Fibroblast of lung (primary cell): Measurements from ENCODE around the gene ZNF584. TPM values are rescaled to one million over a fixed set of nuclear protein-coding genes. Genes with fewer than 3 reads are reported as not detected.

Experiments used
- DNase-seq, 2 donors: peaks; one replicate each; pipeline versions ENCODE4 v3.0.0 to v3.0.0-alpha.2; 2010; ENCODE audit warnings: low read depth in 2 of 2
- H2AFZ ChIP-seq: 2 replicates; pipeline ENCODE4 v1.5.1; 2012; ENCODE audit warnings: low read length, control low read depth, inconsistent platforms
- H3K27ac ChIP-seq: 2 replicates; pipeline ENCODE4 v1.5.1; 2011; ENCODE audit warnings: low read length, control low read depth; ENCODE audit not compliant: insufficient read depth
- H3K27me3 ChIP-seq: 2 replicates; pipeline ENCODE4 v1.5.1; 2011; ENCODE audit warnings: mild to moderate bottlenecking, low read length; ENCODE audit not compliant: control insufficient read depth, insufficient read depth
- H3K36me3 ChIP-seq: 2 replicates; pipeline ENCODE4 v1.5.1; 2011; ENCODE audit warnings: low read length; ENCODE audit not compliant: control insufficient read depth, insufficient read depth
- H3K4me1 ChIP-seq: 2 replicates; pipeline ENCODE4 v1.5.1; 2011; ENCODE audit warnings: low read length; ENCODE audit not compliant: control insufficient read depth, insufficient read depth; ENCODE audit errors: extremely low read depth
- H3K4me2 ChIP-seq: 2 replicates; pipeline ENCODE4 v1.5.1; 2011; ENCODE audit warnings: low read length, control low read depth; ENCODE audit not compliant: insufficient read depth; ENCODE audit errors: extremely low read depth
- H3K4me3 ChIP-seq, 4 experiments: fragments of 200-600 bp in 1 of 4; sonication (generic) in 1 of 4; replicated peaks in 1 of 4; 2 replicates each; pipeline ENCODE4 v1.5.1; 2011 to 2016; ENCODE audit warnings: low read length in 4 of 4, low read depth in 3 of 4, mild to moderate bottlenecking in 3 of 4, control low read depth in 2 of 4, inconsistent platforms in 1 of 4, mixed read lengths in 1 of 4; ENCODE audit not compliant: insufficient read depth in 1 of 4; ENCODE audit errors: control extremely low read depth in 1 of 4
- H3K79me2 ChIP-seq: 2 replicates; pipeline ENCODE4 v1.5.1; 2012; ENCODE audit warnings: mild to moderate bottlenecking, low read length, inconsistent platforms; ENCODE audit not compliant: control insufficient read depth, insufficient read depth
- H3K9ac ChIP-seq: 2 replicates; pipeline ENCODE4 v1.5.1; 2011; ENCODE audit warnings: mild to moderate bottlenecking, low read length, control low read depth; ENCODE audit not compliant: insufficient read depth
- H3K9me3 ChIP-seq: 2 replicates; pipeline ENCODE4 v1.5.1; 2012; ENCODE audit warnings: low read depth, low read length; ENCODE audit not compliant: control insufficient read depth, insufficient read depth
- H4K20me1 ChIP-seq: 2 replicates; pipeline ENCODE4 v1.5.1; 2011; ENCODE audit warnings: low read length; ENCODE audit not compliant: control insufficient read depth, insufficient read depth; ENCODE audit errors: extremely low read depth
- EZH2 ChIP-seq: IDR thresholded peaks from 2 replicates; pipeline ENCODE4 v1.5.1; 2012; ENCODE audit warnings: low read length, control low read depth, mild to moderate bottlenecking; ENCODE audit errors: missing control alignments
- polyA plus RNA-seq, 2 donors: library from polyadenylated mRNA; depleted of rRNA in 1 of 2; stranded (reverse) in 1 of 2; unstranded in 1 of 2; fragments of >200 nt; gene quantifications; 2 replicates each; pipeline ENCODE4 v1.2.1, GENCODE V29; 2011 to 2012; ENCODE audit warnings: missing spikeins in 1 of 2
- total RNA-seq: library from RNA; depleted of rRNA; stranded (reverse); fragments of >200 nt; gene quantifications from 2 replicates; pipeline ENCODE4 v1.2.1, GENCODE V29; 2014
- TF ChIP-seq, protein P1 (sequence below), 2 donors: IDR thresholded peaks in 1 of 2; conservative IDR thresholded peaks in 1 of 2; 1 replicate in 1 of 2; 2 replicates in 1 of 2; pipeline ENCODE4 v1.5.1; 2011 to 2012; ENCODE audit warnings: low read length in 2 of 2, control low read depth in 1 of 2, inconsistent platforms in 1 of 2, low read depth in 1 of 2, mild to moderate bottlenecking in 1 of 2

ZNF584 gene
- total and polyA plus RNA-seq, 2 donors (not counting 1 experiment from before 2014, with no cell fraction given): 11.7 to 18.8 TPM

DNA sequence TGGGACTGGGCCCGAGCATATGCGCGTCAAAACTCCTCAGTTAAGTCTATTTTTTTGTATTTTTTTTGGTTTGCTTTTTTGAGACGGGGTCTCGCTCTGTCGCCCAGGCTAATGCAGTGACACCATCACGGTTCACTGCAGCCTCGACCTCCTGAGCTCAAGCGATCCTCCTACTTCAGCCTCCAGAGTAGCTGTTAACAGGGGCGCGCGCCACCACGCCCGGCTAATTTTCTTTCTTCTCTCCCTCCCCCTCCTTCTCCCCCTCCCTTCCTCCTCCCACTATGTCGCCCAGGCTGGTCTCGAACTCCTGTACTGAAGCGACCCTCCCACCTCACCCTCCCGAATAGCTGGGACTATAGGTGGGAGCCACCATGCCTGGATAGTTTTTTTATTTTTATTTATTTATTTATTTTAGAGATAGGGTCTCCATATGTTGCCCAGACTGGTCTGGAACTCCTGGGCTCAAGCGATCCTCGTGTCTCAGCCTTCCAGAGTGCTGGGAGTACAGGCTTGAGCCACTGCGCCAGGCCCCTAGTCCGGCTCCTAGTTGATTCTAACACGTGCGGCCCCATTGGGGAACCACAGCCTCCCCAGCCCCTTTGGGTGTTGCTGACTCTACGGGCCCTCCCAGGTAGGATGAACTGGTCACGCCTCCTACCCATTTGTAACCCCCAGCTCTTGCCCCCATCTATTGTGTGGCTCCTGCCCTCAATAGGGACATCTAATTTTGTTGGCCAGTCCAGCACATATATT is 26.8 kb upstream of the ZNF584 start:
- Histone ChIP-seq H3K4me2 (peak overlapping the region; percentile 92), H3K27me3 (no peaks in the 10 kb centered on the region), H3K4me3 (peak overlapping the region; percentile 65 to 86 (median 74)), H3K36me3 (no peaks in the 10 kb centered on the region), H3K4me1 (peaks cover 9% of the 10 kb centered on the region), H4K20me1 (no peaks in the 10 kb centered on the region), H3K9ac (peak overlapping the region; percentile 72), H3K9me3 (no peaks in the 10 kb centered on the region), H2AFZ (no peak overlapping the region), H3K27ac (peak overlapping the region; percentile 91), H3K79me2 (peaks cover 6% of the 10 kb centered on the region)
- no peak for DNase-seq
- TF ChIP-seq, protein P1, sequence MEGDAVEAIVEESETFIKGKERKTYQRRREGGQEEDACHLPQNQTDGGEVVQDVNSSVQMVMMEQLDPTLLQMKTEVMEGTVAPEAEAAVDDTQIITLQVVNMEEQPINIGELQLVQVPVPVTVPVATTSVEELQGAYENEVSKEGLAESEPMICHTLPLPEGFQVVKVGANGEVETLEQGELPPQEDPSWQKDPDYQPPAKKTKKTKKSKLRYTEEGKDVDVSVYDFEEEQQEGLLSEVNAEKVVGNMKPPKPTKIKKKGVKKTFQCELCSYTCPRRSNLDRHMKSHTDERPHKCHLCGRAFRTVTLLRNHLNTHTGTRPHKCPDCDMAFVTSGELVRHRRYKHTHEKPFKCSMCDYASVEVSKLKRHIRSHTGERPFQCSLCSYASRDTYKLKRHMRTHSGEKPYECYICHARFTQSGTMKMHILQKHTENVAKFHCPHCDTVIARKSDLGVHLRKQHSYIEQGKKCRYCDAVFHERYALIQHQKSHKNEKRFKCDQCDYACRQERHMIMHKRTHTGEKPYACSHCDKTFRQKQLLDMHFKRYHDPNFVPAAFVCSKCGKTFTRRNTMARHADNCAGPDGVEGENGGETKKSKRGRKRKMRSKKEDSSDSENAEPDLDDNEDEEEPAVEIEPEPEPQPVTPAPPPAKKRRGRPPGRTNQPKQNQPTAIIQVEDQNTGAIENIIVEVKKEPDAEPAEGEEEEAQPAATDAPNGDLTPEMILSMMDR (conservative IDR thresholded peaks at IDR 0.05 in 1 of 2, IDR thresholded peaks at IDR 0.05 in 1 of 2; ENCODE audit: low read depth in 1 of 2, low read length in 2 of 2): no peak
- TF ChIP-seq EZH2: no peak

DNA sequence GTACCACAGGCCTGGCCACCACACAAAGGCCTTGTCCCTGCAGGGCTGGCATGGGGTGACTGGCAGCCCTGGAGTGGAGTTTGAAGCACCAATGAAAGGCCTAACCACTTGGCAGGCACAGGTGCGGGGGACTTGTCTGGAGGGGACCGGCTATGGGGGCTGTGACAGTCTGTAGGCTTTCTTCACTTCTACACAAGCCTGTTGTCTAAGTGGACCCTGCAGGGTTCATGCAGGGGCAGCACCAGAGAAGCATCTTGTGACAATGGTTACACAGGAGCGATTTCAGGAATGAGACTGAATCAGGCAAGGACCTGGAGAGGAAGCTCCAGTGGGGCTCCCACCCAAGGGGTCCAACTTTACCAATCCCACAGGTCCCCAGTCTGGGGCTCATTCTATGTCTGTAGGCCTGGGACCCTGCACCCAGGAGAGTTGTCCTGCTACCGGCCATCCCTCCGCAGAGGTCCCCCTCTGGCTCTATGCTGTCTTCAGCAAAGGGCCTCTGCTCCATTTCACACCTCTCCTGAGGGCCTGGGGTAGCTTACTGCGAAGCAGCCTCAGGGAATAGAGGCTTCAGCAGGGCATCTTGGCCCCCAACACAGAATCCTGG is 25.3 kb upstream of the ZNF584 start:
- DNase-seq: no peak
- H3K36me3 ChIP-seq: no peaks in the 10 kb centered on the region
- no peak overlapping the region for H3K9ac ChIP-seq
- no peaks in the 10 kb centered on the region for H4K20me1 ChIP-seq
- H3K27me3 ChIP-seq: no peaks in the 10 kb centered on the region
- no peak overlapping the region for H3K4me3 ChIP-seq
- peaks cover 16% of the 10 kb centered on the region for H3K79me2 ChIP-seq
- H2AFZ ChIP-seq: no peak overlapping the region
- no peak overlapping the region for H3K27ac ChIP-seq
- H3K9me3 ChIP-seq: no peaks in the 10 kb centered on the region
- H3K4me2 ChIP-seq: no peak overlapping the region
- TF ChIP-seq EZH2: no peak
- TF ChIP-seq, protein P1 (conservative IDR thresholded peaks at IDR 0.05 in 1 of 2, IDR thresholded peaks at IDR 0.05 in 1 of 2; ENCODE audit: low read depth in 1 of 2, low read length in 2 of 2): no peak
- H3K4me1 ChIP-seq: peaks cover 11% of the 10 kb centered on the region

DNA sequence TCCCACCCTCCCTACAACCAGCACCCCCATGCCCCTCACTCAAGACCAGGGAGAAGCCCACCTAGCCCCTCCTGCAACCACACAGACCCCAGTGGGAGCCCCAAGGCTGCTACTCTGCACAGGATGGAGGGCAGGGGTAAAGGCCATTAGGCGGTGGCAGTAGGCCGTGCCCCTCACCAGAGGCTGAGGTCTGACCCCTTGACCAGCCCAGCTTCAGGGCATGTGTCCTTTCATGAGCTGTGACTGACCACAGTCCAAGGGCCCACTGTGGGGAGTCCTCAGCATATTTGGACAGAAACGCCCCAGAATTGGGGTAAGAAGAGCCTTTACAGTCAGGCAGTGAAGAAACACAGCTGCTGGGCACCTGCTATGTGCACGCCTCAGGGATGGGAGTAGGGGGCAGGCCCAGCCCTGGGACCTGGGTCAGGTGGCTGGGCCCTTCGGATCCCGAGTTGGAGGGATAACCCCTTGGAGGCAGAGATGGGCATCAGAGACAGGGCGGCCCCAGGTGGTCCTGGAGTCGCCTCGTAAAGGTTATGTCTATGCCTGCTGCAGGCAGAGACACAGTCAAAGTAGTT is 23.0 kb upstream of the ZNF584 start:
- Histone ChIP-seq H3K36me3 (peaks cover 2% of the 10 kb centered on the region), H3K27ac (no peak overlapping the region), H3K9ac (no peak overlapping the region), H3K4me2 (peak overlapping the region; percentile 4), H4K20me1 (no peaks in the 10 kb centered on the region), H3K27me3 (no peaks in the 10 kb centered on the region), H3K9me3 (no peaks in the 10 kb centered on the region), H3K79me2 (peaks cover 31% of the 10 kb centered on the region), H3K4me1 (peaks cover 14% of the 10 kb centered on the region), H3K4me3 (peak overlapping the region in 2 of 4 experiments; percentile 96 to 99), H2AFZ (no peak overlapping the region)
- DNase-seq: no peak
- TF ChIP-seq, protein P1 (conservative IDR thresholded peaks at IDR 0.05 in 1 of 2, IDR thresholded peaks at IDR 0.05 in 1 of 2; ENCODE audit: low read depth in 1 of 2, low read length in 2 of 2): no peak
- no peak for TF ChIP-seq EZH2
